GM19397 (cell line): ENCODE measurements around the gene MCC.
A peak's percentile ranks its signal among the peaks of the same experiment; 100 is the strongest.

Experiments
- ATAC-seq: cut with Tn5 transposase; IDR thresholded peaks from one replicate; pipeline ENCODE4 v1.9.1; 2021; ENCODE audit warnings: mild to moderate bottlenecking, moderate library complexity; ENCODE audit not compliant: unreplicated experiment

The MCC gene

DNA sequence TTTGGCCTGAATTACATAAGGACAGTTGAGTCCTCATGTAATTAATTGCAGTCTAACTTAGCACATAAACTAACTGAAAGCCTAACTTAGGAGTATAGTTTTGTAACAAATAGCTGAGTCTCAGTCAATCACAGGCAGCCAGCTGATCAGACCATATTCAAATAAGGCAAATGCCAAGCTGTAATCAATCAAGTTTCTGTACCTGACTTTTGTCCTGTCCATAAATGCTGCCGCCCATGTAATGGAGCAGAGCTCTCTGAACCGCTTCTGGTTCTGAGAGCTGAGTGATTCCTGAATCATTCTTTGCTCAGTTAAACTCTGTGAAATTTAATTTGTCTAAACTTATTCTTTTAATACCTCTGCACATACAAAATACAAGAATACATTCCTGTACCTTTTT, 158.3 kb downstream of the MCC start:
- ATAC-seq, result no peak

DNA sequence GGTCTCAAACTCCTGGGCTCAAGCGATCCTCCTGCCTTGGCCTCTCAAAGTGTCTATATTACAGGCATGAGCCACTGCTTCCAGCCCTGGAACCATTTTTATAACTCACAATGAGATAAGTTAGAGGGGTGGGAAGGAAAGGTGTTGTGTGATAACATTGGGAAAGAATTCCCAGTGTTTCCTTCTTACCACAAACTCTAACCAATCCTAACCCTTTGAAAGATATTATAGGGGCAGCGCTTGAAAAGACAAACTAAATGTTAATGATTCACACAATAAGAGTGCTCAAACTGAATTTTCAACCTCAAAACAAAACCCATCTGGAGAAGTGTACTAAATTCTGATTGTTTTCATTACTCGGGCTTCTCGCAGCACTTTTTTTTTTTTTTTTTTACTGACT, 163.2 kb downstream of the MCC start:
- ATAC-seq, result no peak

DNA sequence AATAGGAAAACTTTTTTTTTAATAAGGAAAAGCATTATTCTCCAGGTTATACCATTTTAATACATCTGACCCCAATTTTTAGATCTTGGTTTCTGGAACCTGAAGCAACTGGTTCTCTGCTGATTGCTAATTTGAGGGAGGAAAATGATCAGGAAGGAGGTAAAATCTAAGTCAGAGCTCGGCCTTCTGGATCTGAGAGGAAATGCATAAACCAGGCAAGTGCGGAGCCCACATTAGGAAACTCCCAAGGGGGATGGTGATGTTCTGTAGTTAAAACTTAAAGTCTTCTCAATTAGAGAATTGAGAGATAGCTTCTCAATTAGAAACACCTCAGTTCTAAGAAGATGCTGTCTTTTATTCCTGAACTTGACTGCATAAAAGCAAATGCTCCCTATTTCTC, 167.0 kb downstream of the MCC start:
- ATAC-seq, result no peak

DNA sequence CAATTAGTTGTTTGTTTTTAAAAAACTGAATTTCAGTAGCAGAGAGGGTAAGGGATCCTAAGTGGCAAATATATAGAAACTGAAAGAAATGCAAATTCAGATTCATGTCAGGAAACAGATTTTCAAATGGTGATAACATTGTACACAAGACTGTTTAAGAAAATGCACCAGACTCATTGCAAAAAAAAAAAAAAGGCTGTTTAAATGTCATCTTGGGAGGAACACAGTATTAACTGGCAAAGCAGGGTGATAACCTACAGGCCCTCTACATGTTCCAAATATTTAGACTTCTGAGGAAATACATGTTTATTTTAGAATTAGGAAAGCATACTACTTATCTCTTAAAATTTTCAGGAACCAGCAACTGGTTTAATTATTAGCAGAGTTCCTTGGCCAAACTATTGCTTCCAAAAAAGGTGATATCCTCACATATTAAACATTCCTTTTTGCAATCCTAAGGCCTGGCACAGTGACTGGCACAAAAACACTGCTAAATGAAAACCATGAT, 167.9 kb downstream of the MCC start:
- ATAC-seq, result peak; percentile 66

DNA sequence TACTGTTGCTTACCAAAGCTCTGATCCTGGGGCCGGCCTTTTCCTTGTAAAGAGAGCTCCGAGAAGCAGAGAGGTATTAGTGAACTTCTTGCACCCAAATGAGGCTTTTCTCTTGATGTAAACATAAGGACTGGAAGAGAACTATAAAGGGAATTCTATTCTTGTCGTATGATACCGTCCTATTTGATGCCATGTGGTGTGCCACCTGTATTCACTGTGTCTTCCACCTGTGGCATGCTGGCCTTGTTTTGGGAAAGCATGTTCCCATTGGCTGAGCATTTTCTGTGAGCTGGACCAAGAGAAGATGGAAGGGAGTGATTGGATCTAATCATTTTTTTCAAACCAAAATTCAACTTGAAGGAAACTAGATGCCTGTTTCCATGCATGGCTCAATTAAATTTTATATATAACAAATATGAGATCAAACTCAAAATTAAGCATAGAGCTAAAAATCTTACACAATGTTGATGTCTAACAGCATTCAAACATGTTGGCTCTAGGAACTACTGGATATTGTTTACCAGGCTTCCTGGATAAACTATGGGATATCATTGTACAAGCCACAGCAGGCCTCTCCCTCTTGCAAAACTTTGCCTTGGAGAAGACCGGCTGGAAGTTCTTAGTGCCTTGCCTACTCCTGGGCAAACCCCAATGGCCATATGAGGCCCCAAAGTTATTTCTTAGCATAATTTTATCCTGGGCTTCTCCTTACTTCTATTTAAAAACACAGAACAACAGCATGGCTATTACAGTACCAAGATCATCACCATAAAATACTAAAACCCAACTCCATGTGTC, 168.8 kb downstream of the MCC start:
- no peak for ATAC-seq

DNA sequence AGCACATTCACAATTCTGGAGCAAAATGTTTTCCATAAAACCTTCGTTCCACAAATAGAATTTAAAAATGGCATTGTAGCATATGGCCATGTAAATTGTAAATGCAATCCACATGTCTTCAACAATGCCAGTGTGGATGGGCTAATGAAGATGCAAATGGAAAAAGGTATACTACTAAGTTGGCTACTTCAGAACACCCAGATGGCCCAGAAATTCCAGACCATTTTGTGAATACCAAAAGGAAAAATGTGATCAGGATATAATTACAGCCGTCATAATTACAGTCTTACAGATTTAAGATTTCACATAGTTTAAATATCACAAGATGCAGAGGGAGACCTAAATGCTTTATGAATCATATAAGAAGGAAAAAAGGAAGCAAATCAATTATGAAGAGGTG, 170.6 kb downstream of the MCC start:
- ATAC-seq, result no peak

DNA sequence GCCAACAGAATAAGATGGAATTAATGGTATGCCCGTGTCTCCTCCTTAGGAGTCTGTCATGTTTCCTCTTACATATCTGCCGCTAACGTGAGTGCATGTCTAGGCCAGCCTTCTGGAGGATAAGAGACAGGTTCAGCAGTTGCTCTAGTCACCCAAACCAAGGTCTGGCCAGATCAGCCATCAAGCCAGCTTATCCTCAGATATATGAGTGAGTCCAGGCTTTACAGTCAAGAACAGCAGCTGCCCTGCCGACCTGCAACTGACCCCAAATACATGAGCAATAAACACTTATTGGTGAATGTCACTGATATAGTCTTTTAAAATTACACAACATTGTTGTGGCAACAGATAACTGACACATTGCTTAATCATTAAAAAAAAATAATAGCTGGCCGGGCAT, 177.0 kb downstream of the MCC start:
- ATAC-seq, result no peak

DNA sequence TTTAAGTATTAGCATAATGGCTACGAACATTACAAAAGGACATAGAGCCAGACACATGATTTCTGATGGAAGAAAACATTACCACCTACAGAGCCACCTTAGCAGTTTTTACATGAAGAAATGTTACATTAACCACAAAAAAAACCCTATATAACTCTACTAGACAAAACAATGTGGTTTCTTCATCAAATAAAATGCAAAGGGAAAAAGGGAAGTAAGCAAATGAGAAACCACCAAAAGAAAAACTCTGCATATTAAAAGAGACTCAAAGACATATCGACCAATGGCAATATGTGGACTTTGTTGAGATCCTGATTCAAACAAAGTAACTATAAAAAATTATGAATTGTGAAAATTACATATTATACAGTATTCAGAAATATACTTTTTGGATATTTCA, 186.1 kb downstream of the MCC start:
- no peak for ATAC-seq

DNA sequence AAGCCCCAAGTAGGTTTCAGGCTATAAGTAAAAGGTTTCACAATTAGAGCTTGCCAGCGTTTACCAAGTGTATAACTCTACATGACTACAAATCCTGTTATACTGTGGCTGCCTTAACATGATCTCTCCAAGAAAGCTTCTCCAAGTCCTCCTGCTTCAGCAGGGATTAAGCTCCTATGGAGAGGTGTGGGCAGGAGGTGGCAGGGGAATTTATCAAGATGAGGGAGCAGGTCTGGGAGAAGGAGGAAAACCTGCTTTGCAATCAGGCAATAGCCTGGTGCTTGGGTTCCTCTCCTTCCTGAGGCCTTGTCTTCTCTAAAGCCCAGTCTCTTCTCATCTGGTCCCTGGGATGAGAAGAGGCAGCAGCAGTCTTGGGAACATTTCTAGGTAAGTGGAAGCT, 188.7 kb downstream of the MCC start:
- ATAC-seq, result no peak

DNA sequence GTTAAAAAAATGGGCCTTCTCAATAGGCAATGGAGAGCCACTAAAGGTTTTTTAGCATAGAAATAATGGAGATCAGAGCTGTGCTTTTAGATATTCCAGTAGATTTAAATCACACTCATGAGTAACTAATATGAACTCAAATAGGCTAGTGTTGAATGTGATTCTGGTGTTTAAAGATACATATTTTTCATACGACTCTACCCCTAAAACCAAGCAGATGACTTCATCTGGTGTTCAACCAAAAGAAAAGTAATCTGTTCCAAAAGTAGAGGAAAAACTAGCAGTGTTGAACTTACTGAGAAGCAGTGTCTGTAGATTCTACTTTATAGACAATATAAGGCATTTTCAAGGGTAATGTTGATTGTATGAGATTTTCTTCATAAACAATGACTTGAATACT, 191.6 kb downstream of the MCC start:
- ATAC-seq, result no peak

DNA sequence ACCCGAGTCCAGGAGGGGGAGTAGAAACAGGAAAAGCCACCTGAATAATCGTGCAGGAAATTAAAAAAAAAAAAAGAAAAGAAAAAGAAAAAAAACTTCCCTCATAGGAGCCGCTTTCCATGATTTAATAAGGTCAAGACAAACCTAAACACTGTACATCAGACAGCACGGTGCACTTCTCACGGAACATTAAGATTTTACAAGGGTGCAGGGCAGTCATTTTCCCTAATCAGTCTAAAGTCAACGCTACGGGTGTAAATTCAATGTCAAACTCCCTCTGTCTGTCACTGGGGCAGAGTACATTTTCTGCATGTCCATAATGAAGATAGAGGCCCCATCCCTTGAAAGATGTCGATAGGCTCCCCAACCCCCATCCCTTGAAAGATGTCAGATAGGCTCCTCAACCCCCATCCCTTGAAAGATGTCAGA, 193.1 kb downstream of the MCC start:
- ATAC-seq, result no peak

DNA sequence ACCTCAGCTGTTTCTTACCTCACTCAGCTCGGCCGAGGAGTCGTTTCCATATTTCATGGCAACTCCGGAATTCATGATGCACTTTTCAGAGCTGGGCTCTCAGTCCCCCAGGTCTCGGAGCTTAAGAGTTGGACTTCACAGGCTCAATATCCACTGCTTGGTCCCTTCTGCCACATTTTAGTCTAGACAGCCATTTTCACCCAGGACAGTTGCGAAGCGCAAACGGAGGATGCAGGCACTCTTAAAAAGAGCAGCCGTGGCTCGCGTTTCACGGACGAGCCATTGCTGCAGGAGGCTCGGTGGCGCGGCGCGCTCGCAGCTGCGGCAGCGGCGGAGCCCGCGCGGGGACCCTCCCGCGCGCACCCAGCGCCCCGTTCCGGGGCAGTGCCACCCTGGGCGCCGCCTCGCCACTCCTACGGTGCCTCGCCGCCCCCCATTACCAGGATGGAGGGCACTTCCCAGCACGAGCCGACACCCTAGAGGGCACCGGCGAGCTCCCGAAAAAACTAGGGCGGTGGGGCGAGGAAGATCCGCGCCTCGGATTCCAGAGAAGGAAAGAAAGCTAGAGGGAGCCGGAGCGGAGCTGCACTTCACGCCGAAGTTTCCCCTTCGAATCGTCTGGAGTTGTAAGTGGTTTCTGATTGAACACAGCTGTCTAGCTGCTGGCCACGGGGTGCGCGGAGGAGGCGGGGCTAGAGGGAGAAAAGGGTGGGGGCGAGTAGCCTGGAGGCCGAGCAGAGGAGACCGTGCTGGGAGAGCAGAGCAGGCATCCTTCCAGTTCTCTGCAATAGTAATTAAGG, 193.7 kb downstream of the MCC start:
- peak; percentile 95 for ATAC-seq

DNA sequence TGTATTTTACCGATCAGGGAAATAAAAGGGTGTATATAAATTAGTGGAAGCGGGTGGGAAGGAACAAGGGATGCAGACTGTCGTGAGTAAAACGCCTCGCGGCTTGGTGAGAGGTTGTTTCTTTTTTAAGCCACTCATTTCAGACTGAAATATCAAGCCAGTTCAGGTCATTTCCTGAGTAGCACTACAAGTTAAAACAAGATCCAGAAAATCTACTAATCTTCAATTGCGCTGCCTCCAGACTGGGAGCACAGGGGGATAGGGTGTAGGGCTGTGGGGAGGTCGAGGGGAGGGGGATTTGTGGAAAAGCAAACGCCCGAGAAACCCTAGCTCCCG, 194.3 kb downstream of the MCC start:
- peak; percentile 3 for ATAC-seq

DNA sequence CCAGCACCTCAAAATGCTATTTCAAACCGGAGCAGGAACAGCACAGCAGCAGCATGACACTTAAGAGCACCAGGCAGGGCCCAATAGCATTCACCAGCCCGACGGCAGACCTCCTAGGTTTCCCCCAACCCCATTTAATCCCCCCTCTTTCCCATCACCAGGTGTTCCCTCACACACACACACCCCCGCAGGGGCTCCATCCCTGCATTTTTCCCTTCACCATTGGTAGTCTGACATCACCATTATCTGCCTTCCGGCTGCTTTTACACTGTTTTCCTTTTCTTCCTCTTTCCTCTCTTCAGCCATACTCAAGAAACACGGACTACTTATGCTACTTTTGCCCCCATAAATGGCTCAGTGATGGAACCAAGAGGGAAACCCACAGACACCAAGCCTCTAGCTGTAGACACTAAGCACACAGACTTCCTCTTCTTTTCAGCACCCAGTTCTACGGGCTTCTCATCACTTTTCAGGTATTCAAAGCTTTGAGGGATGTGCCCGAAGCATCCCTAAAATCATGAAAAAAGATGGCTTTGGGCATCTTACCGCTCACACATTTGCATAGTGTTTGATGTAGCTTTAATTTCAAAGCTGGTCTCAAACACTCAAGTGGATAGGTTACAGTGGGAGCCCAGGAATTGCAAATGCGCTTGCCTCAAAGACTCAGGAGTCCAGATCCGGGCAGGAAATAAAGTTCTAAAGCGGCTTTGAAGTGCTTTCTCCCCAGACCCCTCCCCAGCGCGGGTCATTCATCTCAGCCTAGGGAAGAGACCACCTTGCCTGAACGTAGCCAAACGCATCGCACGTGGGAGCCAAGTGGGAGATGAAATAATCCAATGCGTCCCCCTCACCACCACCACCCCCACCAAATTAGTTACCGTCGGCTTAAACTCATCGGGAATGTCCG, 194.9 kb downstream of the MCC start:
- ATAC-seq, result no peak

DNA sequence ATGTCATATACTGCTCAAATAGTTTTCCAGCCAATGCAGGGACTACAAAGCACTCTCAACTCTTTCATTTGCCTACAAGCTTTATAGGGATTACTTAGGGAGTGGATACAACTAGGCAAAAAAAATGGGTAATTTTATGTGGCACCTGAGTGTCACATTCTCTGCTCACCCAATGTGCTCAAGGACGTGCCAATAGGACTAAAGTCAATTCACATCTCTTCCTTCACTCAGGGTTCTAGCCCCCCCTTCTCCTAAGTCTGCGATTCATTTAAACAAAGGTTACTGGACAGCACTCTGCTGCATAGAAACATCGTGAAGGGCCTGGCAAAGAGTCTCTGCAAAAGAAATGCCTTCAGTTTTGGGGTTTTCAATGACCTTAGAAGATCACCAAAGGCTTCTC, 195.8 kb downstream of the MCC start:
- no peak for ATAC-seq

DNA sequence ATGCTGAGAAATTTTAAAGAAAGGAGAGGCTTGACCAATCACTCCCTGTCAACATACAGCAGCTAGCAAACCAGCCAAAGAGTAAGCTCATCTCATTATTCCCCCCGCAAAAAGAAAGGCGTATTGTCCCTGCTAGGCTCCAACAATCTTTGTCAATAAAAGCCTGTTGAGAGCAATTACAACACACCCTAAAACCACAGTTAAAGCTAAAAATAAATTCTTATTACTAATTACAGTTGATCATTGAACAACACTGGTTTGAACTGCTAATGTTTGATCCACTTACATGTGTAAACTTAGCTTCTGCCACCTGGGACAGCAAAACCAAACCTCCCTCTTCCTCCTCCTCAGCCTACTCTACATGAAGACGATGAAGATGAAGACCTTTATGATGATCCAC, 204.7 kb downstream of the MCC start:
- ATAC-seq, result peak; percentile 43

DNA sequence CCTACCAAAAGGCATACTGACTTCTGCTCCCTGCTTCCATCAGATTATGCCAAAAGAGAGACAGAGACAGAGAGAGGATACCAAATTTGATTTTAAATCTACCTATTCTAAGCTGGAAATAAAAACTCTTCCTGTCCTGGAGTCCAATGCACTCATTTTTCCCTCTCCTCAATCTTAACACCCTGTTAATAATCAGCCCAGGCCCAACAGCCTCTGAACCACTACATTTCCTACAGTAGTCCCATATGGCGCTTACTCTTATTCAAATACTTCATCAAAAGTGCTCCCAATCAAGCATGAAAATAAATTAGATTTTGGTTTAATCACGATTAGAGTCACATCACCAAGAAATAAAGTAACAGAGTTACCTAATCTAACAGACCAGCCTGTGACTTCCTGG, 205.8 kb downstream of the MCC start:
- ATAC-seq, result no peak

DNA sequence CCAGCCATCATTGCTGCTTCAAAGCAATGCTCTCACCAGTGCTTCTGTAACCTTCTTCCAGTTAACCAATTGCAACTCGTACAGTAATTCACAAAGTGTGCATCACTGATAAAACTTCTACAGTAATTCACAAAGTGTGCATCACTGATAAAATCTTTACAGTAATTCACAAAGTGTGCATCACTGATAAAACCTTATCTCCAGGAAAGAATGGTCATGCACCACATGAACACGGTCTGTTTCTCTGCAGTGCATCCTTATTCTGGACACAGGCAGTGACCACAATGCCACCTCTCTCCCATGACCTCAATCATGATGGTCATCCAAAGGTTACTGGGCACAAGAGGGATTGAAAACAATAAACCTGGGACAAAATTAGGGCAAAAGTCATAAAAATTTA, 207.1 kb downstream of the MCC start:
- ATAC-seq, result no peak

DNA sequence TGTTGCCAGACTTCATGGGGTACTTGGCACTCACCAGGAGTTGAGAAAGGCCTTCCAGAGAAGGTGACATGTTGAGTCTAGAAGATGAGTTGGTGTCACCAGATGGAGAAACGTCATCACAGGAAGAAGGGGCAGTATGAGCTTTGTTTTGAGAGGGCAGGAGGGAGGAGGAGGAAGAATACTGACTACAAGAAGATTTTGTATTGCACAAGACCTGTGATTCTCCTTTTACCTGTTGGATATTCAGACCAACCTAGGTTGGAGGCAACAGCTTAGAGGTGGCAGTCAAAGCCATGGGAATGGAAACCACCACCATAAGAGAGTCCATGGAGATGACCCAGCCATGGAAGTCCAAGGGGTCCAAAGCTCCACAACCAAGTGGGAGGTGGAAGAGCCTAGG, 207.7 kb downstream of the MCC start:
- ATAC-seq, result no peak

DNA sequence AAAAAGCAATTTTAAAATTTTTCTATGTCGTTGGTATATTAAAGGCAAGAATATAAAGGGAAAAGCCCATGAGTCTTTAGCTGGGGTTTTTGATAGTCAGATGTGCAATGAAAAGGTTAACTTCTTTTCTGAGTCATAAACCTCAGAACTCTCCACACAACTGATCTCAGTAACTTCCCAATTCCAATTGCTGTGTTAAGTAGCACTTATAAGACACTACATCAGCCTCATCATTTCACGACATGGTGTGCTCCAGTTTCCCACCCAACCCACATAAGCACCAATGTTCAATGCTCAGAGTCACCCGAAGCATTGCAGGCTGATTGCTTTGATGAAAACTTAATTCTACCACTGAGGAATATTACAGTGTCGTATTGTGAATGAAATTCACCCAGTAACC, 209.3 kb downstream of the MCC start:
- ATAC-seq, result no peak

DNA sequence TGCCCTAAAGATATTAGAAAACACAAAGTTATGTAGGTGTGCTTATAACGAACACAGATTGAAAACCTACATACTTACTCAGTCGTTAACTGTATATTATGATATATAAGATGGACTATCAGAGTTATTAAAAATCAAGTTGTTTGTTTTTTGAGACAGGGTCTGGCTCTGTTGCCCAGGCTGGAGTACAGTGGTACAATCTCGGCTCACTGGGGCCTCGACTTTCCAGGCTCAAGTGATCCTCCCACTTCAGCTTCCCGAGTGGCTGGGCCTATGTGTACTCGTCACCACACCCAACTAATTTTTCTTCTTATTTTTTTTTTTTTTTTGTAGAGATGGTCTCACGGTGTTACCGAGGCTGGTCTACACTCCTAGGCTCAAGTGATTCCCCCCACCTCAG, 211.8 kb downstream of the MCC start:
- ATAC-seq, result no peak
